Esophagus squamous epithelium (tissue), 5 donors: ENCODE data around the gene BHLHE23. TPM values are rescaled to one million over a fixed set of nuclear protein-coding genes. Genes with fewer than 3 reads are reported as not detected.

Source experiments
- DNase-seq: peaks from one replicate; lab custom pipeline; 2025; lab: John Stamatoyannopoulos, UW
- H3K27ac ChIP-seq, 4 donors: fragments of 200-600 bp; sonication (generic); one replicate each; pipeline ENCODE4 v1.5.1; 2016 to 2019; ENCODE audit warnings: mild to moderate bottlenecking in 1 of 4
- H3K27me3 ChIP-seq, 4 donors: fragments of 200-600 bp; sonication (generic); 1 replicate in 3 of 4; 2 replicates in 1 of 4; pipeline versions ENCODE4 v1.5.1 to v1.6.0; 2017 to 2021; ENCODE audit warnings: antibody characterized with exemption in 1 of 4
- H3K36me3 ChIP-seq, 3 donors: fragments of 200-600 bp; sonication (generic); one replicate each; pipeline ENCODE4 v1.5.1; 2016 to 2019
- H3K4me1 ChIP-seq, 3 donors: fragments of 200-600 bp; sonication (generic); one replicate each; pipeline ENCODE4 v1.5.1; 2017 to 2019
- H3K4me3 ChIP-seq, 4 donors: fragments of 200-600 bp; sonication (generic); 1 replicate in 3 of 4; 2 replicates in 1 of 4; pipeline ENCODE4 v1.5.1; 2016 to 2019; ENCODE audit warnings: mild to moderate bottlenecking in 2 of 4, moderate library complexity in 1 of 4
- H3K9me3 ChIP-seq, 3 donors: fragments of 200-600 bp; sonication (generic); one replicate each; pipeline ENCODE4 v1.5.1; 2016 to 2019
- CTCF ChIP-seq, 6 experiments: fragments of 450-650 bp in 4 of 6; fragments of 200-600 bp in 2 of 6; sonication (generic) in 2 of 6; IDR thresholded peaks; one replicate each; pipeline ENCODE4 v1.5.1; 2016 to 2019; ENCODE audit warnings: antibody characterized with exemption in 6 of 6, mild to moderate bottlenecking in 4 of 6, moderate library complexity in 4 of 6
- POLR2A ChIP-seq, 4 donors: fragments of 450-650 bp; IDR thresholded peaks; one replicate each; pipeline ENCODE4 v1.6.1; 2017; ENCODE audit warnings: antibody characterized with exemption in 4 of 4, mild to moderate bottlenecking in 4 of 4, moderate library complexity in 3 of 4
- WGBS, 2 donors: methylation state at CpG; one replicate each; pipeline ENCODE4 v1.1.5; 2018; 5-methylcytosine and 5-hydroxymethylcytosine counted together
- intact Hi-C: fragments of 100-400 bp; cut with DNase I; formaldehyde crosslinking; loops from one replicate; pipeline ENCODE4 v1.15.0; 2022
- total RNA-seq, 4 donors: library from RNA; depleted of rRNA; stranded (reverse); fragments of >200 nt; gene quantifications; one replicate each; pipeline ENCODE4 v1.1.0, GENCODE V29; 2016
- donor health status: DM: yes; HTN: yes; CAD: no.

BHLHE23 gene
- total RNA-seq, 4 donors from 2014 or later: not detected

DNA sequence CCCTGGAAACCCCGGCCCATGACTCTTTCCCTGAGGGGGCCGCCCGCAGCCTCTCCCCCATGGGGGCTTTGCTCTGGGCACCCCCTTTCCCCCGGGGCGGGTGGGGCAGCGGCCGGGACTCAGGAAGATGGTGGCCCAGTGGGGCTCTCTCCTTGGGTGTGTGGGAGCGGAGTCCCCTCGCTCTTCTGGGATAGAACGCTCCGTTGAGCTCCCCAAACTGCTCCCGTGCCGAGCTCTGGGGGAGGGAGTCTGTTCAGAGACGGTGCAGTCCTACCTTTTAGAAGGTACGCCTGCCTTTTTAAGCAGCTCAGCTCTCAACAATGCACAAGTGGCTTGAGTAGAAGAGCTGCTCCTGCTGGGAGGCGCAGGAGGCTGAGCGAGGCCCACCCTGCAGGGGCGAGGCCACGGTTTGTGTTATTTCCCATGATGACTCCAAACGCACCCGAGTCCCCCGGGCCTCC is 21.7 kb upstream of the BHLHE23 start:
- TF ChIP-seq POLR2A (IDR thresholded peaks at IDR 0.05) (no peak), CTCF (IDR thresholded peaks at IDR 0.05) (no peak)
- DNase-seq: no peak
- intact Hi-C loops: no loop called here
- WGBS, 2 donors: 18% methylated on average over 2 of the region's 22 CpGs; no CpG with 5 or more reads in 1 of the 2 donors
- Histone ChIP-seq H3K27me3 (peaks cover 0 to 97% (median 25%) of the 10 kb centered on the region in 4 donors), H3K36me3 (no peaks in the 10 kb centered on the region), H3K27ac (no peak overlapping the region), H3K4me3 (no peak overlapping the region), H3K9me3 (no peaks in the 10 kb centered on the region), H3K4me1 (peaks cover 3 to 17% (median 6%) of the 10 kb centered on the region in 3 donors)

- H3K27ac ChIP-seq: no peak overlapping the region
- no peaks in the 10 kb centered on the region for H3K9me3 ChIP-seq
- peaks cover 0 to 97% (median 26%) of the 10 kb centered on the region in 4 donors for H3K27me3 ChIP-seq
- peaks cover 0 to 12% (median 3%) of the 10 kb centered on the region in 3 donors for H3K4me1 ChIP-seq
- 5 to 6% methylated on average over 6 of the region's 23 CpGs for WGBS, 2 donors
- H3K36me3 ChIP-seq: no peaks in the 10 kb centered on the region
- TF ChIP-seq CTCF (IDR thresholded peaks at IDR 0.05) (no peak), POLR2A (IDR thresholded peaks at IDR 0.05) (no peak)
- H3K4me3 ChIP-seq: no peak overlapping the region
- no peak for DNase-seq
- intact Hi-C loops: no loop called here
Observed at GRCh38 chr20:63027922-63028389, 21.2 kb upstream of the BHLHE23 start.

GRCh38 chr20:63027221-63027921 is 20.6 kb upstream of the BHLHE23 start:
- TF ChIP-seq CTCF (IDR thresholded peaks at IDR 0.05): no peak
- TF ChIP-seq POLR2A (IDR thresholded peaks at IDR 0.05): no peak
- 44 to 53% methylated on average over 17 to 21 of the region's 27 CpGs for WGBS, 2 donors
- Histone ChIP-seq H3K36me3 (no peaks in the 10 kb centered on the region), H3K9me3 (no peaks in the 10 kb centered on the region), H3K27ac (no peak overlapping the region), H3K27me3 (peaks cover 0 to 97% (median 26%) of the 10 kb centered on the region in 4 donors), H3K4me1 (peaks cover 0 to 10% (median 0%) of the 10 kb centered on the region in 3 donors), H3K4me3 (no peak overlapping the region)
- DNase-seq: no peak
- intact Hi-C loops: no loop called here

DNA sequence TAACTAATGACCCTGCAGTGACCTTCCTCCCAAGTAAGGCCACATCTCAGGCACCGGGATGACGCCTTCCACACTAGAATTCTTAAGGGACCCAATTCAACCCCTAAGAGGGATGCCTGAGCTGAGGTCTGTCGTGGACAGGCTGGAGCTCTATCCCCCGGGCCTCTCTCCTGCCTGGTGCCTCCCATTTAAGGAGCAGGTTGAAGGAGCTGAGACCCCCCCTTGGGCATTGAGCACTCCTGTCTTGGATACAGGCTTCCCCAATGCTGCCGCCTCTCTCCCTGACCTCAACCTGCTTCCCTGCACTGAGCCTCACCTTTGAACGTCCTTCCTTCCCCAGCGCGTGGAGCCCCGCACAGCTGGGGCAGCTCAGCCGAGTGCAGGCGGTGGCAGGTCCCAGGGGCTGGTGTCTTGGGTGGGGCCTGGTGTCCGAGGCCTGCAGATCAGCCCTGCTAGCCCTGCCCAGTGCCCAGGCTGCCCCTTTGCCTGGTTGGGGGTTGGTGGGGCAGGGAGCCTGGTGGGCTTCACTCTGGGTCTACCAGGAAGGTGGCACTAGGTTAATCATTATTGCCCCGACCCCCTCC is 19.9 kb upstream of the BHLHE23 start:
- intact Hi-C loops: no loop called here
- peaks cover 0 to 97% (median 26%) of the 10 kb centered on the region in 4 donors for H3K27me3 ChIP-seq
- no peak overlapping the region for H3K4me3 ChIP-seq
- no peak overlapping the region for H3K27ac ChIP-seq
- TF ChIP-seq CTCF (IDR thresholded peaks at IDR 0.05) (no peak), POLR2A (IDR thresholded peaks at IDR 0.05) (no peak)
- 52% methylated on average over 8 of the region's 13 CpGs; no CpG with 5 or more reads in 1 of the 2 donors for WGBS, 2 donors
- no peaks in the 10 kb centered on the region for H3K36me3 ChIP-seq
- no peaks in the 10 kb centered on the region for H3K9me3 ChIP-seq
- peaks cover 0 to 10% (median 0%) of the 10 kb centered on the region in 3 donors for H3K4me1 ChIP-seq
- DNase-seq: no peak
